ENCODE measurements around the gene EHMT1.
A peak's percentile ranks its signal among the peaks of the same experiment; 100 is the strongest.

Gene EHMT1

DNA sequence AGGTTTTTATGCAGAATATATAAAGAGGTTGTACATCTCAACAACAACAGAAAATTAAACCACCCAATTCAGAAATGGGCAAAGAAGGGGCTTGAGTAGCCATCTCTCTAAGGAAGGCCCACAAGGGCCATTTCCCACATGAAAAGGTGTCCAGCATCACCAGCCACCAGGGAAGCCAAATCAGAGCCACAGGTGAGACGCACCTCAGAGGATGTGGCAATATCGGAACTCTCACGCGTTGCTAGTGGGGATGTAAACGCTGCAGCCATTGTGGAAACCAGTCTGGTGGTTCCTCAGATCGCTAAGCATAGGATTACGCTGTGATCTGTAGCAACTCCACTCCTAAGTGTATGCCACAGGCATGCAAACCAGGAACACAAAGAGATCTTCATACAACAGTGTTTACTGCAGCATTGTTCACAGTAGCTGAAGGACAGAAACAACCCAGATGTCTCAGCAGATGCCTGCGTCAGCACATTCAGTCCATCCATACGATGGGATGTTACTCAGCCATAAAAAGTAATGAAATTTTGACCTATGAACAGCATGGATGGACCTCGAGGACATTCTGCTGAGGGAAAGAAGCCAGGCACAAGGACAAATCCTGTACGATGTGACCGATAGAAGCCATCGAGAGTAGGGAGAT is 174.5 kb downstream of the EHMT1 start:
- H3K27ac Mint-ChIP-seq: no peak overlapping the region
- H3K4me1 Mint-ChIP-seq: peaks cover 9% of the 10 kb centered on the region
- TF ChIP-seq, protein P1, sequence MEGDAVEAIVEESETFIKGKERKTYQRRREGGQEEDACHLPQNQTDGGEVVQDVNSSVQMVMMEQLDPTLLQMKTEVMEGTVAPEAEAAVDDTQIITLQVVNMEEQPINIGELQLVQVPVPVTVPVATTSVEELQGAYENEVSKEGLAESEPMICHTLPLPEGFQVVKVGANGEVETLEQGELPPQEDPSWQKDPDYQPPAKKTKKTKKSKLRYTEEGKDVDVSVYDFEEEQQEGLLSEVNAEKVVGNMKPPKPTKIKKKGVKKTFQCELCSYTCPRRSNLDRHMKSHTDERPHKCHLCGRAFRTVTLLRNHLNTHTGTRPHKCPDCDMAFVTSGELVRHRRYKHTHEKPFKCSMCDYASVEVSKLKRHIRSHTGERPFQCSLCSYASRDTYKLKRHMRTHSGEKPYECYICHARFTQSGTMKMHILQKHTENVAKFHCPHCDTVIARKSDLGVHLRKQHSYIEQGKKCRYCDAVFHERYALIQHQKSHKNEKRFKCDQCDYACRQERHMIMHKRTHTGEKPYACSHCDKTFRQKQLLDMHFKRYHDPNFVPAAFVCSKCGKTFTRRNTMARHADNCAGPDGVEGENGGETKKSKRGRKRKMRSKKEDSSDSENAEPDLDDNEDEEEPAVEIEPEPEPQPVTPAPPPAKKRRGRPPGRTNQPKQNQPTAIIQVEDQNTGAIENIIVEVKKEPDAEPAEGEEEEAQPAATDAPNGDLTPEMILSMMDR (IDR thresholded peaks at IDR 0.05; ENCODE audit: unreplicated experiment in 3 of 3): no peak
- H3K9me3 Mint-ChIP-seq: no peaks in the 10 kb centered on the region
- peaks cover 81% of the 10 kb centered on the region for H3K36me3 Mint-ChIP-seq (ENCODE audit: low read depth)
- no peaks in the 10 kb centered on the region for H3K27me3 Mint-ChIP-seq (ENCODE audit: low read depth)
- no peak overlapping the region for H3K4me3 Mint-ChIP-seq

DNA sequence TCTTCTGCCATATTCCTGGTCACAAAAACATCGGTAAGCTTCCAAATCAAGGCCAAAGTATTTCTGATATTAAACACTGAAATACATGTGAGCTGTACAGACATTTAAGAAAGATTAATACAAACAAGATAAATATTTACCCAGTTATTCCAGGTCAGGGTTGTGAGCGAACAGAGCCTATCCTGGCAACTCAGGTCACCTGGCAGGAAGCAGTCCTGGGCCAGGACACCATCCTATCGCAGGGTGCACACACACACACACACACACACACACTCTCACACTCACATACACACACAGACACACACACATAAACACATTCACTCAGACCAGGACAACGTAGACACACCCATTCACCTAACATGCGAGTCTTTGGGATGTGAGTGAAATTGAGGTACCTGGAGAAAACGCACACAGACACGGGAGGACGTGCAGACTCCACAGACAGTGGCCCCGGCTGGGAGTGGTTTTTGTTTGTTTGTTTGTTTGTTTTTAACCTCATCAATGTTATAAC is 176.4 kb downstream of the EHMT1 start:
- H3K27ac Mint-ChIP-seq: no peak overlapping the region
- H3K27me3 Mint-ChIP-seq (ENCODE audit: low read depth): no peaks in the 10 kb centered on the region
- no peaks in the 10 kb centered on the region for H3K9me3 Mint-ChIP-seq
- peaks cover 88% of the 10 kb centered on the region for H3K36me3 Mint-ChIP-seq (ENCODE audit: low read depth)
- H3K4me3 Mint-ChIP-seq: no peak overlapping the region
- TF ChIP-seq, protein P1 (IDR thresholded peaks at IDR 0.05; ENCODE audit: unreplicated experiment in 3 of 3): no peak
- peaks cover 9% of the 10 kb centered on the region for H3K4me1 Mint-ChIP-seq

DNA sequence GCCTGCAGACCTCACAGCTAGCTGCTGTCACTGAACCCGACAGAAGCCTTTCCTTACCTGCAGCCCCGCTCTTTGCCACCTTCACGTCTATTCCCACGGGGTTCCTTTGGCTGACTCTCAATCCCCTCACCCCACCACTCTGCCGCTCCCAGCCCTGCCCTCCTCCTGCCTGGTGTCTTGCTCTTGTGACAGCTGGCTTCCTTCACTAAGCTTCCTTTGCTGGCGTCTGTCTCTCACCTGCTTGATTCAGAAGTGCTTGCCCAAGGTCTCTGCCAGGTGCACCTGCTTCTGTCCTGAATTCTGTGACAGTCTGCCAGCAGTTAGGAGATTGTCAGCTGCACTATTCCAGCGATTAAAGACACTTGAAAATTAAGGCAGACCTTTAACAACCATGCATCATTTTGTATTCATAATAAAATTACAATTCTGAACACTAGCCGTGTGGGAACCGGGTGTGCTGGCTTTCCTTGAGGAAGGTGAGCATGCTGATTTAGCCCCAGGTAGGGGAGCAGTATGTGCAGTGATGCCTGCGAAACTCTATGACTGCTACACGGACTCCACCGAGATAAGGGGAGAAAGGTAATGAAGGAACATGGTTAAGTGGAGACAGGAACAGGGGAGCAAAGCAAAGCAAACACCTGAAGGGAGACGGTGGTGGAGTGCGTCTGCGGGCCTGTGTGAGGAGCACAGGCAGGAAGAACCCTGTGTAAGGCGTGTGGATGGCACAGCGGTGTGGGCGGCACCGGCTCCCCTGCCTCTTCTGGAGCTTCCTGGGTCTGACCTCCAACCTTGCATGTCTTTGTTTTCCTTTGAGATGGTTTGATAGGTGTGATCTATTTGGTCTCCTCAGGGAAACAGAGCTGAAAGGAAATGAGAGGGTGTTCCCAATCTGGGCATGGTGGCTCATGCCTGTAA is 178.7 kb downstream of the EHMT1 start:
- Mint-ChIP-seq H3K4me3 (no peak overlapping the region), H3K9me3 (no peaks in the 10 kb centered on the region), H3K4me1 (peaks cover 9% of the 10 kb centered on the region), H3K27ac (peak overlapping the region in 1 of 3 experiments; percentile 49), H3K27me3 (ENCODE audit: low read depth) (no peaks in the 10 kb centered on the region), H3K36me3 (ENCODE audit: low read depth) (peaks cover 85% of the 10 kb centered on the region)
- TF ChIP-seq, protein P1 (IDR thresholded peaks at IDR 0.05; ENCODE audit: unreplicated experiment in 3 of 3): no peak

DNA sequence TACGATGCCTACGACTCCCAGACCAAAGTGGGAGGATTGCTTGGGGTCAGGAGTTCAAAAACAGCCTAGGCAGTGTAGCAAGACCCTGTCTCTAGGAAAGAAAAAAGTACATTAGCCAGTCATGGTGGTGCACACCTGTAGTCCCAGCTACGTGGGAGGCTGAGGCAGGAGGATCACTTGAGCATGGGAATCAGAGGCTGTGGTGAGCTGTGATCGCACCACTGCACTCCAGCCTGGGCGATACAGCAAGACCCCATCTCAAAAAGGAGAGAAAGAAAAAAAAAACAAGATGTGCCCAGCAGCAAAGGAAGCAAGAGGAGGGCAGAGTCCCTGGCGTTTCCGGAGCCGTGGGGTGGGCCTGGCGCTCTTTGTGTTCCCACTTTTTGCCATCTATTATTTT is 179.3 kb downstream of the EHMT1 start:
- no peaks in the 10 kb centered on the region for H3K27me3 Mint-ChIP-seq (ENCODE audit: low read depth)
- no peak overlapping the region for H3K27ac Mint-ChIP-seq
- H3K4me1 Mint-ChIP-seq: peaks cover 9% of the 10 kb centered on the region
- TF ChIP-seq, protein P1 (IDR thresholded peaks at IDR 0.05; ENCODE audit: unreplicated experiment in 3 of 3): no peak
- no peaks in the 10 kb centered on the region for H3K9me3 Mint-ChIP-seq
- no peak overlapping the region for H3K4me3 Mint-ChIP-seq
- H3K36me3 Mint-ChIP-seq (ENCODE audit: low read depth): peaks cover 85% of the 10 kb centered on the region

DNA sequence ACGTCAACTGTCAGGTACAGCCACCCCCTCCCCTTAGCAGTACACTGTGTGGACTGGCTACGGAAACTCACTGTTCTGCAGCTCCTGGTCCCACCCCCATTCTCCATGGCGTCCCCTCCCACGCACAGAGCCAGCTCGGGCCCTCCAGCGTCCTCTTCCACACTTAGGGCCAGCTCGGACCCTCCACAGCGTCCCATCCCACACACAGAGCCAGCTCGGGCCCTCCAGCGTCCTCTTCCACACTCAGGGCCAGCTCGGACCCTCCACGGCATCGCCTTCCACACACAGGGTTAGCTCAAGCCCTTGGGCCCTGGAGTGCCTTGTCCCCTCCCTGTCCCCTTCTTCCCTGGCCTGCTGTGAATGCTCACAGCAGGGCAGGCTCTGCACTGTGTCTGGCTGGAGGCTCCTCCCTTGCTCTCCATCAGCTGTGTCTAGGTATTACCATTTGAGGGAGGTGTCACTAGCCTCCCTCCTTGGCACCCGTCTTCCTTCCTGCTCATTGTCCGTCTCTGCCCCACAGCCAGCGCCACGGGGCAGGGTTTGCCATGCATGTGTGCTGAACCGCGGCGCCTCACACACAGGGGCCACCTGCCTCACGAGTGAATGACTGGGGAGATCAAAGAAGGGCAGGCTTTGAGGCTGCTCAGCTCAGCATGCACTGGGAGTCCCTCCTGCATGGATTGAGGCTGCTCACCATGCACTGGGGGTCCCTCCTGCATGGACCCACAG is 180.3 kb downstream of the EHMT1 start:
- Mint-ChIP-seq H3K4me3 (no peak overlapping the region), H3K4me1 (peaks cover 9% of the 10 kb centered on the region), H3K9me3 (no peaks in the 10 kb centered on the region), H3K27ac (no peak overlapping the region), H3K27me3 (ENCODE audit: low read depth) (no peaks in the 10 kb centered on the region), H3K36me3 (ENCODE audit: low read depth) (peaks cover 85% of the 10 kb centered on the region)
- TF ChIP-seq, protein P1 (IDR thresholded peaks at IDR 0.05; ENCODE audit: unreplicated experiment in 3 of 3): no peak
